ENCODE data around the gene GPC5.

- TF ChIP-seq POLR2A (IDR thresholded peaks at IDR 0.05) (no peak), CTCF (IDR thresholded peaks at IDR 0.05 in 4 of 5, conservative IDR thresholded peaks at IDR 0.05 in 1 of 5) (no peak)
Measured at GRCh38 chr13:92461402-92461801, 1063.0 kb downstream of the GPC5 start.

All from gastrocnemius medialis (tissue), 4 donors.